Stimulated activated CD8-positive, alpha-beta memory T cell treated with anti-CD3 and anti-CD28 coated beads, Interleukin-7, amount 100 ng/mL, for 48 hours (primary cell): ENCODE results near the gene TGFBR1.

ENCODE experiments used
- DNase-seq, 2 donors: peaks; one replicate each; pipeline ENCODE4 v3.0.0-alpha.2; 2020; ENCODE audit warnings: low read depth in 1 of 2; ENCODE audit errors: extremely low read depth in 1 of 2

TGFBR1 gene

GRCh38 chr9:99167119-99167518, 62.2 kb downstream of the TGFBR1 start:
- no peak for DNase-seq

- no peak for DNase-seq
These were observed 62.8 kb downstream of the TGFBR1 start for GRCh38 chr9:99167694-99168093.

GRCh38 chr9:99169086-99169485, 64.2 kb downstream of the TGFBR1 start:
- DNase-seq: no peak

GRCh38 chr9:99169982-99170761, 65.3 kb downstream of the TGFBR1 start:
- no peak for DNase-seq

GRCh38 chr9:99171225-99172123, 66.6 kb downstream of the TGFBR1 start:
- DNase-seq: no peak

GRCh38 chr9:99172124-99173091, 67.5 kb downstream of the TGFBR1 start:
- no peak for DNase-seq

GRCh38 chr9:99173570-99174504, 68.9 kb downstream of the TGFBR1 start:
- no peak for DNase-seq

GRCh38 chr9:99176527-99177013, 71.7 kb downstream of the TGFBR1 start:
- no peak for DNase-seq

- no peak for DNase-seq
These were observed 72.9 kb downstream of the TGFBR1 start for GRCh38 chr9:99177576-99178366.

GRCh38 chr9:99178912-99179872, 74.3 kb downstream of the TGFBR1 start:
- DNase-seq: no peak

- no peak for DNase-seq
These were observed 75.3 kb downstream of the TGFBR1 start for GRCh38 chr9:99180199-99180598.

- no peak for DNase-seq
These were observed 75.7 kb downstream of the TGFBR1 start for GRCh38 chr9:99180662-99181061.

GRCh38 chr9:99181206-99181605, 76.3 kb downstream of the TGFBR1 start:
- no peak for DNase-seq

- DNase-seq: peak in 1 of 2 donors; percentile 37
These were observed 76.7 kb downstream of the TGFBR1 start for GRCh38 chr9:99181621-99182020.

- no peak for DNase-seq
These were observed 77.4 kb downstream of the TGFBR1 start for GRCh38 chr9:99182356-99182755.

- no peak for DNase-seq
These were observed 78.7 kb downstream of the TGFBR1 start for GRCh38 chr9:99183616-99184015.

GRCh38 chr9:99184110-99184474, 79.2 kb downstream of the TGFBR1 start:
- DNase-seq: no peak
